HG02571 (cell line): ENCODE measurements around the gene TGIF2.
A peak's percentile ranks its signal among the peaks of the same experiment; 100 is the strongest.

Experiments
- ATAC-seq: cut with Tn5 transposase; IDR thresholded peaks from one replicate; pipeline ENCODE4 v1.9.1; 2021; ENCODE audit warnings: mild to moderate bottlenecking, moderate library complexity; ENCODE audit not compliant: unreplicated experiment

The TGIF2 gene

GRCh38 chr20:36573103-36573797 lies at the start of gene TGIF2:
TGIF2 (plus strand) TSS chr20:36573597; CDS start chr20:36578775, 5,178 bp downstream.
- peak; percentile 51 for ATAC-seq

GRCh38 chr20:36525620-36526365 lies 47.6 kb upstream of the TGIF2 start:
- no peak for ATAC-seq

GRCh38 chr20:36526521-36527011 lies 46.8 kb upstream of the TGIF2 start:
- no peak for ATAC-seq

GRCh38 chr20:36527331-36528125 lies 45.9 kb upstream of the TGIF2 start:
- ATAC-seq: no peak

GRCh38 chr20:36528176-36528874 lies 45.1 kb upstream of the TGIF2 start:
- no peak for ATAC-seq

- no peak for ATAC-seq
Observed at GRCh38 chr20:36528875-36529417, 44.5 kb upstream of the TGIF2 start.

GRCh38 chr20:36532388-36532787 lies 41.0 kb upstream of the TGIF2 start:
- no peak for ATAC-seq

- no peak for ATAC-seq
Observed at GRCh38 chr20:36532822-36533221, 40.6 kb upstream of the TGIF2 start.

GRCh38 chr20:36538026-36538722 lies 35.2 kb upstream of the TGIF2 start:
- ATAC-seq: no peak

- ATAC-seq: no peak
Observed at GRCh38 chr20:36540551-36541211, 32.7 kb upstream of the TGIF2 start.

GRCh38 chr20:36541227-36541767 lies 32.1 kb upstream of the TGIF2 start, which contains the start of gene MYL9:
MYL9 (plus strand) TSS chr20:36541519; CDS start chr20:36544885, 3,366 bp downstream.
- ATAC-seq: no peak

GRCh38 chr20:36541768-36542488 lies 31.5 kb upstream of the TGIF2 start:
- no peak for ATAC-seq

GRCh38 chr20:36542516-36543183 lies 30.7 kb upstream of the TGIF2 start:
- ATAC-seq: no peak

GRCh38 chr20:36543184-36544133 lies 29.9 kb upstream of the TGIF2 start:
- ATAC-seq: no peak

- no peak for ATAC-seq
Observed at GRCh38 chr20:36544134-36545018, 29.0 kb upstream of the TGIF2 start.
